Measurements from ENCODE around the gene OR6K3. TPM values are rescaled to one million over a fixed set of nuclear protein-coding genes. Genes with fewer than 3 reads are reported as not detected.

The OR6K3 gene
- total and polyA plus RNA-seq, 2 of the 8 experiments (the other 6 are each of a cell fraction or from before 2014, with no cell fraction given), result not detected

GRCh38 chr1:158679289-158679688 lies 41.2 kb downstream of the OR6K3 start:
- Histone ChIP-seq H3K4ac (replicated peaks; ENCODE audit: insufficient read length, low read depth, low read length) (no peak overlapping the region), H3K36me3 (ENCODE audit: control insufficient read depth in 2 of 4, insufficient read depth in 4 of 4, low read length in 3 of 4) (no peaks in the 10 kb centered on the region), H2BK5ac (ENCODE audit: low read depth, low read length) (no peak overlapping the region), H3K9ac (replicated peaks in 1 of 4; ENCODE audit: extremely low read depth in 1 of 4, low read depth in 3 of 4, low read length in 3 of 4) (no peak overlapping the region), H3K23ac (ENCODE audit: insufficient read length) (no peak overlapping the region), H2BK15ac (ENCODE audit: low read length) (no peak overlapping the region), H3K27me3 (replicated peaks in 1 of 4; ENCODE audit: control insufficient read depth in 3 of 4, extremely low read depth in 1 of 4, insufficient read depth in 3 of 4, low read length in 3 of 4) (no peaks in the 10 kb centered on the region), H3K23me2 (ENCODE audit: low read depth, low read length) (no peaks in the 10 kb centered on the region), H2AK5ac (ENCODE audit: low read depth, low read length) (no peak overlapping the region), H4K5ac (ENCODE audit: insufficient read length, low read depth, low read length) (no peak overlapping the region), H4K20me1 (replicated peaks in 1 of 2; ENCODE audit: control insufficient read depth in 1 of 2, insufficient read depth in 2 of 2, low read length in 2 of 2) (no peaks in the 10 kb centered on the region), H3K14ac (ENCODE audit: insufficient read length) (no peak overlapping the region), H3K27ac (ENCODE audit: low read depth, low read length) (no peak overlapping the region), H4K8ac (ENCODE audit: extremely low read depth, insufficient read depth, low read length) (no peak overlapping the region), H3K4me1 (replicated peaks in 1 of 4; ENCODE audit: control insufficient read depth in 3 of 4, insufficient read depth in 4 of 4, low read length in 3 of 4) (peaks cover 0 to 3% (median 0%) of the 10 kb centered on the region in 4 experiments; a peak in 1 of 7 replicates), H2BK20ac (ENCODE audit: low read length) (no peak overlapping the region), H3K18ac (ENCODE audit: extremely low read depth, low read length) (no peak overlapping the region), H3K79me1 (ENCODE audit: low read depth, low read length) (no peaks in the 10 kb centered on the region), H3K9me3 (ENCODE audit: insufficient read depth in 2 of 2, low read depth in 1 of 2, low read length in 1 of 2) (no peaks in the 10 kb centered on the region), H3K4me3 (ENCODE audit: extremely low read depth in 1 of 4, insufficient read depth in 2 of 4, low read depth in 3 of 4, low read length in 4 of 4) (no peak overlapping the region), H3K56ac (replicated peaks; ENCODE audit: insufficient read length, low read depth, low read length) (no peak overlapping the region), H3K79me2 (ENCODE audit: control insufficient read depth in 1 of 2, insufficient read depth in 2 of 2, low read length in 2 of 2) (no peaks in the 10 kb centered on the region), H3K4me2 (ENCODE audit: insufficient read depth in 1 of 2, low read depth in 2 of 2, low read length in 2 of 2) (no peak overlapping the region), H2AFZ (ENCODE audit: low read length) (no peak overlapping the region), H2BK120ac (replicated peaks; ENCODE audit: low read depth, low read length) (no peak overlapping the region), H2BK12ac (ENCODE audit: low read depth, low read length) (no peak overlapping the region), H4K91ac (replicated peaks; ENCODE audit: insufficient read length, low read length) (no peak overlapping the region)
- WGBS, 2 experiments (ENCODE audit: extremely low coverage in 1 of 2, insufficient coverage in 1 of 2, insufficient read length in 1 of 2, insufficient replicate concordance in 2 of 2, low coverage in 1 of 2, low lambda C conversion rate in 2 of 2, missing lambda C conversion rate in 1 of 2), result 91% methylated on average over 1 of the region's 1 CpG; no CpG with 5 or more reads in 1 of the 2 experiments
- ChIA-PET POLR2A (ENCODE audit: partially characterized antibody) (interaction anchor here (0.6 kb wide), 1 partner anchor 28 kb away, joined by 3 read pairs; no protein-coding TSS in a partner anchor), CTCF (ENCODE audit: partially characterized antibody) (interaction anchor here (1.6 kb wide), 1 partner anchor 173 kb away, joined by 3 read pairs; no protein-coding TSS in a partner anchor)
- FAIRE-seq (no peak), DNase-seq (ENCODE audit: low read depth in 1 of 2, low spot score in 2 of 2) (no peak)
- TF ChIP-seq JUND (IDR thresholded peaks at IDR 0.05; ENCODE audit: low read length) (no peak), CHD1 (IDR thresholded peaks at IDR 0.05; ENCODE audit: low read depth, low read length) (no peak), TCF12 (IDR thresholded peaks at IDR 0.05; ENCODE audit: low read depth, low read length) (no peak), RXRA (IDR thresholded peaks at IDR 0.05; ENCODE audit: insufficient read depth, low read depth, low read length) (no peak), POU5F1 (IDR thresholded peaks at IDR 0.05; ENCODE audit: low read depth, low read length) (no peak), EP300 (IDR thresholded peaks at IDR 0.05; ENCODE audit: borderline replicate concordance in 1 of 2, low read depth in 2 of 2, low read length in 2 of 2) (no peak), SP4 (IDR thresholded peaks at IDR 0.05; ENCODE audit: low read length) (no peak), JUN (IDR thresholded peaks at IDR 0.05; ENCODE audit: low read depth, low read length) (no peak), HDAC2 (IDR thresholded peaks at IDR 0.05; ENCODE audit: borderline replicate concordance in 1 of 2, low read depth in 2 of 2, low read length in 2 of 2) (no peak), POLR2A (IDR thresholded peaks at IDR 0.05; ENCODE audit: control extremely low read depth in 1 of 2, low read depth in 2 of 2, low read length in 2 of 2) (no peak), RAD21 (IDR thresholded peaks at IDR 0.05 in 1 of 2, conservative IDR thresholded peaks at IDR 0.05 in 1 of 2; ENCODE audit: low read depth in 2 of 2, low read length in 2 of 2) (no peak), SP1 (IDR thresholded peaks at IDR 0.05; ENCODE audit: low read depth, low read length) (no peak), ASH2L (IDR thresholded peaks at IDR 0.05; ENCODE audit: low read length) (no peak), BRCA1 (IDR thresholded peaks at IDR 0.05; ENCODE audit: low read depth, low read length) (no peak), GABPA (IDR thresholded peaks at IDR 0.05; ENCODE audit: borderline replicate concordance, insufficient read depth, low read length) (no peak), BACH1 (IDR thresholded peaks at IDR 0.05; ENCODE audit: low read length) (no peak)
